ENCODE data around the gene NME3. TPM values are rescaled to one million over a fixed set of nuclear protein-coding genes. Genes with fewer than 3 reads are reported as not detected.

Gene NME3
- total and polyA plus RNA-seq, 2 donors (not counting 1 experiment from before 2014, with no cell fraction given): 9.9 to 69.7 TPM

- Histone ChIP-seq H2AFZ (ENCODE audit: low read length) (peak within 1 kb of the TSS; percentile 62), H3K79me2 (ENCODE audit: control insufficient read depth, insufficient read depth, low read length) (peaks cover 31% of the 10 kb centered on the region), H3K9me3 (ENCODE audit: control insufficient read depth, insufficient read depth, low read depth, low read length) (no peaks in the 10 kb centered on the region), H3K36me3 (ENCODE audit: control insufficient read depth, insufficient read depth, low read length) (peaks cover 32% of the 10 kb centered on the region), H3K4me2 (ENCODE audit: extremely low read depth, insufficient read depth, low read length) (peak within 1 kb of the TSS; percentile 100), H3K4me1 (ENCODE audit: control insufficient read depth, extremely low read depth, insufficient read depth, low read length) (peaks cover 21% of the 10 kb centered on the region), H4K20me1 (ENCODE audit: control insufficient read depth, extremely low read depth, insufficient read depth, low read length) (no peaks in the 10 kb centered on the region), H3K27me3 (ENCODE audit: control insufficient read depth, insufficient read depth, low read length) (no peaks in the 10 kb centered on the region), H3K4me3 (replicated peaks in 1 of 4; ENCODE audit: control extremely low read depth in 1 of 4, insufficient read depth in 1 of 4, low read depth in 3 of 4, low read length in 4 of 4) (peak within 1 kb of the TSS; percentile 76 to 89 (median 84)), H3K9ac (ENCODE audit: insufficient read depth, low read length) (peak within 1 kb of the TSS; percentile 85), H3K27ac (ENCODE audit: insufficient read depth, low read length) (peak within 1 kb of the TSS; percentile 80)
- no peak for TF ChIP-seq EZH2 (IDR thresholded peaks at IDR 0.05; ENCODE audit: low read length, missing control alignments)
- TF ChIP-seq CTCF (conservative IDR thresholded peaks at IDR 0.05 in 1 of 2, IDR thresholded peaks at IDR 0.05 in 1 of 2; ENCODE audit: low read depth in 1 of 2, low read length in 2 of 2): peak; percentile 52 to 55
- peak; percentile 85 to 86 for DNase-seq (ENCODE audit: low read depth in 2 of 2)
Observed at GRCh38 chr16:1772908-1773702, 1.8 kb upstream of the NME3 start, which contains the start of gene MRPS34. MRPS34 (minus strand) TSS chr16:1773134; CDS start chr16:1773119, 15 bp downstream.

- peak in 1 of 2 donors; percentile 40 for DNase-seq (ENCODE audit: low read depth in 2 of 2)
Observed at GRCh38 chr16:1772362-1772907, 1.1 kb upstream of the NME3 start, which contains the start of gene EME2. EME2 (plus strand) TSS chr16:1772810; CDS start chr16:1773228, 418 bp downstream.

More at GRCh38 chr16:1772362-1772907, 1.1 kb upstream of the NME3 start, which contains the start of gene EME2:
- Histone ChIP-seq H2AFZ (ENCODE audit: low read length) (peak within 1 kb of the TSS; percentile 62), H3K9ac (ENCODE audit: insufficient read depth, low read length) (peak within 1 kb of the TSS; percentile 85), H3K4me1 (ENCODE audit: control insufficient read depth, extremely low read depth, insufficient read depth, low read length) (peaks cover 21% of the 10 kb centered on the region), H4K20me1 (ENCODE audit: control insufficient read depth, extremely low read depth, insufficient read depth, low read length) (no peaks in the 10 kb centered on the region), H3K27me3 (ENCODE audit: control insufficient read depth, insufficient read depth, low read length) (no peaks in the 10 kb centered on the region), H3K4me2 (ENCODE audit: extremely low read depth, insufficient read depth, low read length) (peak within 1 kb of the TSS; percentile 100), H3K36me3 (ENCODE audit: control insufficient read depth, insufficient read depth, low read length) (peaks cover 34% of the 10 kb centered on the region), H3K27ac (ENCODE audit: insufficient read depth, low read length) (peak within 1 kb of the TSS; percentile 80), H3K79me2 (ENCODE audit: control insufficient read depth, insufficient read depth, low read length) (peaks cover 31% of the 10 kb centered on the region), H3K9me3 (ENCODE audit: control insufficient read depth, insufficient read depth, low read depth, low read length) (no peaks in the 10 kb centered on the region), H3K4me3 (replicated peaks in 1 of 4; ENCODE audit: control extremely low read depth in 1 of 4, insufficient read depth in 1 of 4, low read depth in 3 of 4, low read length in 4 of 4) (peak within 1 kb of the TSS; percentile 76 to 89 (median 84))
- no peak for TF ChIP-seq CTCF (conservative IDR thresholded peaks at IDR 0.05 in 1 of 2, IDR thresholded peaks at IDR 0.05 in 1 of 2; ENCODE audit: low read depth in 1 of 2, low read length in 2 of 2)
- TF ChIP-seq EZH2 (IDR thresholded peaks at IDR 0.05; ENCODE audit: low read length, missing control alignments): no peak
